HL-60 (cell line): Measurements from ENCODE around the gene GPLD1.

Experiments
- DNase-seq, 2 experiments: peaks; one replicate each; pipeline ENCODE4 v3.0.0-alpha.2; 2010 to 2020; ENCODE audit warnings: low read depth in 1 of 2, low spot score in 1 of 2
- H3K27ac ChIP-seq: fragments of 250-450 bp; sonication (Bioruptor Pico); replicated peaks from 2 replicates; pipeline ENCODE4 v1.5.1; 2020; ENCODE audit warnings: mild to moderate bottlenecking, moderate library complexity
- H3K27me3 ChIP-seq: fragments of 250-450 bp; sonication (Bioruptor Pico); 2 replicates; pipeline ENCODE4 v1.5.1; 2021; ENCODE audit warnings: mild to moderate bottlenecking, moderate library complexity; ENCODE audit not compliant: insufficient read depth, poor library complexity, severe bottlenecking
- H3K4me3 ChIP-seq: replicated peaks from 2 replicates; pipeline ENCODE4 v1.5.1; 2011; ENCODE audit warnings: mild to moderate bottlenecking, control low read depth, low read length; ENCODE audit not compliant: insufficient read depth
- GABPA ChIP-seq: IDR thresholded peaks from 2 replicates; pipeline ENCODE4 v1.6.1; 2012; ENCODE audit warnings: low read depth
- POLR2AphosphoS5 ChIP-seq: IDR thresholded peaks from 2 replicates; pipeline ENCODE4 v1.6.1; 2012; ENCODE audit warnings: low read depth
- SPI1 ChIP-seq: IDR thresholded peaks from 2 replicates; pipeline ENCODE4 v1.6.1; 2012; ENCODE audit warnings: low read depth, mild to moderate bottlenecking, borderline replicate concordance
- TF ChIP-seq, protein P1 (sequence below): IDR thresholded peaks from 2 replicates; pipeline ENCODE4 v1.6.1; 2012; ENCODE audit warnings: low read depth; ENCODE audit not compliant: insufficient replicate concordance
- TF ChIP-seq, protein P2 (sequence below): IDR thresholded peaks from one replicate; pipeline ENCODE4 v1.5.1; 2011; ENCODE audit warnings: low read length, control low read depth, inconsistent platforms; ENCODE audit not compliant: insufficient read depth

Gene GPLD1

DNA sequence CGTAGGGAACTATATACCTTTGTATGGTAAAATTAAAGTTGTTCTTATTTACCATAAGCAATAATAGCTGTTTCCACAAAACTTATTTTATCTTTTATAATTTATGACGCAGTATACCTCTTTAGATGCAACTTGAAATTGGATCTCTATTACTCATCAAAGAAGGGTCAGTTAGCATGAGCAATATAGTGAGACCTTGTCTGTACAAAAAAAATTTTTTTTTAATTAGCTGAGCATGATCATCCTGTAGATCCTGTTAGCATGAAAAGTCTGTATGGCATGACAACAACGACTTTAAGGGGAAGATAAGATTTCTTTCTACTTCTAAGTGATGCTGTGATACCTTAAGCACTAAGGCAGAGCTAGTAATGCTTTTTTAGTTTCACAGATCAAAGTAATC lies 11.3 kb upstream of the GPLD1 start:
- DNase-seq, result no peak
- H3K4me3 ChIP-seq, result no peak overlapping the region

DNA sequence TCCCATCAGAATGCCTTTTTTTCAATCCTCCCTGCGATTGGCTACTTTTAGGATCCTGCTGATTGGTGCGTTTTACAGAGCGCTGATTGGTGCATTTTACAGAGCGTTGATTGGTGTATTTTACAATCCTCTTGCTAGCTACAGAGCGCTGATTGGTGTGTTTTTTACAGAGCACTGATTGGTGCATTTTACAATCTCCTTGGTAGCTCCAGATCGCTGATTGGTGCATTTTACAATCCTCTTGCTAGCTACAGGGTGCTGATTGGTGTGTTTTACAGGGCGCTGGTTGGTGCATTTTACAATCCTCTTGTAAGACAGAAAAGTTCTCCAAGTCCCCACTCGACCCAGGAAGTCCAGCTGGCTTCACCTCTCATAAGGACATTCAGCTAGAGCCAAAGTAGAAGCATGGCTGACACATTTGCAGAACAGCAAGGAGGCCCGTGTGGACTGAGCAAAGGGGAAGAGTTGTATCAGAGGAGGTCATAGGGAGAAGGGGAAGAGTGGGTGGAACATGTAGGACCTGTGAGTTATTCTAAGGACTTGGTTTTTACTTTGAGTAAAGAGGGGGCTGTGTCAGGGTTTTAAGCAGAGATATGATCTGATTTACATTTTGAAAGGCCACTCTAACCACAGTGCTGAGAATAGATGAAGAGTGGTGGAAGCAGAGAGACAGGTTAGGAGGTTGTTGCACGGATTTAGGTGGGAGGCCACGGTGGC lies 8.0 kb upstream of the GPLD1 start:
- H3K27ac ChIP-seq, result no peak overlapping the region
- TF ChIP-seq, protein P1, sequence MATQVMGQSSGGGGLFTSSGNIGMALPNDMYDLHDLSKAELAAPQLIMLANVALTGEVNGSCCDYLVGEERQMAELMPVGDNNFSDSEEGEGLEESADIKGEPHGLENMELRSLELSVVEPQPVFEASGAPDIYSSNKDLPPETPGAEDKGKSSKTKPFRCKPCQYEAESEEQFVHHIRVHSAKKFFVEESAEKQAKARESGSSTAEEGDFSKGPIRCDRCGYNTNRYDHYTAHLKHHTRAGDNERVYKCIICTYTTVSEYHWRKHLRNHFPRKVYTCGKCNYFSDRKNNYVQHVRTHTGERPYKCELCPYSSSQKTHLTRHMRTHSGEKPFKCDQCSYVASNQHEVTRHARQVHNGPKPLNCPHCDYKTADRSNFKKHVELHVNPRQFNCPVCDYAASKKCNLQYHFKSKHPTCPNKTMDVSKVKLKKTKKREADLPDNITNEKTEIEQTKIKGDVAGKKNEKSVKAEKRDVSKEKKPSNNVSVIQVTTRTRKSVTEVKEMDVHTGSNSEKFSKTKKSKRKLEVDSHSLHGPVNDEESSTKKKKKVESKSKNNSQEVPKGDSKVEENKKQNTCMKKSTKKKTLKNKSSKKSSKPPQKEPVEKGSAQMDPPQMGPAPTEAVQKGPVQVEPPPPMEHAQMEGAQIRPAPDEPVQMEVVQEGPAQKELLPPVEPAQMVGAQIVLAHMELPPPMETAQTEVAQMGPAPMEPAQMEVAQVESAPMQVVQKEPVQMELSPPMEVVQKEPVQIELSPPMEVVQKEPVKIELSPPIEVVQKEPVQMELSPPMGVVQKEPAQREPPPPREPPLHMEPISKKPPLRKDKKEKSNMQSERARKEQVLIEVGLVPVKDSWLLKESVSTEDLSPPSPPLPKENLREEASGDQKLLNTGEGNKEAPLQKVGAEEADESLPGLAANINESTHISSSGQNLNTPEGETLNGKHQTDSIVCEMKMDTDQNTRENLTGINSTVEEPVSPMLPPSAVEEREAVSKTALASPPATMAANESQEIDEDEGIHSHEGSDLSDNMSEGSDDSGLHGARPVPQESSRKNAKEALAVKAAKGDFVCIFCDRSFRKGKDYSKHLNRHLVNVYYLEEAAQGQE, result no peak
- TF ChIP-seq, protein P2, sequence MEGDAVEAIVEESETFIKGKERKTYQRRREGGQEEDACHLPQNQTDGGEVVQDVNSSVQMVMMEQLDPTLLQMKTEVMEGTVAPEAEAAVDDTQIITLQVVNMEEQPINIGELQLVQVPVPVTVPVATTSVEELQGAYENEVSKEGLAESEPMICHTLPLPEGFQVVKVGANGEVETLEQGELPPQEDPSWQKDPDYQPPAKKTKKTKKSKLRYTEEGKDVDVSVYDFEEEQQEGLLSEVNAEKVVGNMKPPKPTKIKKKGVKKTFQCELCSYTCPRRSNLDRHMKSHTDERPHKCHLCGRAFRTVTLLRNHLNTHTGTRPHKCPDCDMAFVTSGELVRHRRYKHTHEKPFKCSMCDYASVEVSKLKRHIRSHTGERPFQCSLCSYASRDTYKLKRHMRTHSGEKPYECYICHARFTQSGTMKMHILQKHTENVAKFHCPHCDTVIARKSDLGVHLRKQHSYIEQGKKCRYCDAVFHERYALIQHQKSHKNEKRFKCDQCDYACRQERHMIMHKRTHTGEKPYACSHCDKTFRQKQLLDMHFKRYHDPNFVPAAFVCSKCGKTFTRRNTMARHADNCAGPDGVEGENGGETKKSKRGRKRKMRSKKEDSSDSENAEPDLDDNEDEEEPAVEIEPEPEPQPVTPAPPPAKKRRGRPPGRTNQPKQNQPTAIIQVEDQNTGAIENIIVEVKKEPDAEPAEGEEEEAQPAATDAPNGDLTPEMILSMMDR, result no peak
- TF ChIP-seq GABPA, result no peak
- no peak for TF ChIP-seq SPI1
- TF ChIP-seq POLR2AphosphoS5, result no peak
- peaks cover 7% of the 10 kb centered on the region for H3K27me3 ChIP-seq
- DNase-seq, result no peak
- no peak overlapping the region for H3K4me3 ChIP-seq

More for the DNA sequence above, 11.3 kb upstream of the GPLD1 start:
- Histone ChIP-seq H3K27me3 (no peaks in the 10 kb centered on the region), H3K27ac (no peak overlapping the region)
- TF ChIP-seq SPI1 (no peak), GABPA (no peak), POLR2AphosphoS5 (no peak)

DNA sequence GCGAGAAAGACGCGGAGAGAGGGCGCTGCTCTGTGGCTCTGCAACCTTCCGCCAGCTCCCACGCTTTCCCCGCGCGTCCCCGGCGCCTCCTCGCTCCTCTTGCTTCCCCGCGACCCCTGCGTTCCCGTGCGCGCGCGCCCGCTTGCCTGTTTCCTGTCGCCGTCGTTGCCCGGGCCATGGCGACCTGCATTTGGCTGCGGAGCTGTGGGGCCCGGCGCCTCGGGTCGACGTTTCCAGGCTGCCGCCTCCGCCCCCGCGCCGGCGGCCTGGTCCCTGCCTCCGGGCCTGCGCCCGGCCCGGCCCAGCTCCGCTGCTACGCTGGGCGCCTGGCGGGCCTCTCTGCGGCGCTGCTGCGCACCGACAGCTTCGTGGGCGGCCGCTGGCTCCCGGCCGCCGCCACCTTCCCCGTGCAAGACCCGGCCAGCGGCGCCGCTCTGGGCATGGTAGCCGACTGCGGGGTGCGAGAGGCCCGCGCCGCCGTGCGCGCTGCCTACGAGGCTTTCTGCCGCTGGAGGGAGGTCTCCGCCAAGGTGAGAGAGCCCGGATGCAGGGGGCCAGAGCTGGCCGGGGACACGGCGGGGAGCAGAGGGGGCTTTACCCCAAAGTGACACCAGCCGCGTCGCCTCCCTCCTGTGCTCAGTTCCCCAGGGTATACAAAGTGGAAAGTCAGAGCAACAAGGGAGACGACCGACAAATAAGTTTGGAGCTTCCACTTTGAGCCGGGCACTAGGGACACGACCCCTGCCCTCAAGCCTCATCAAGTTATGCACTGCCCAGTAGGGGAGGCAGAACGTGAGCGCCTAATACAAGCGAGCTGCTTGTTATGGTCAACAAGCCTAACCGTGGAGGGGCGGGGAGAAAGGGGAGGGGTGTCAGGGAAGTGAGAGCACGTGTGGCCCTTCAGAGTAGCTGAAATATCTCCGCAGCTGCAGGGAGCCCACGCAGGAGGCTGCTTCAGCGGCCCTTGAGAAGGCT lies 5.7 kb upstream of the GPLD1 start, which contains the start of gene ALDH5A1:
ALDH5A1 (plus strand) TSS at position 149 of the 975 bp plus-strand sequence; CDS start at position 177, 28 bp downstream.
- Histone ChIP-seq H3K27me3 (peaks cover 7% of the 10 kb centered on the region), H3K4me3 (peak within 1 kb of the TSS; percentile 57), H3K27ac (no peak within 1 kb of the TSS)
- peak; percentile 34 to 68 for DNase-seq
- TF ChIP-seq SPI1, result no peak
- TF ChIP-seq, protein P2, result no peak
- TF ChIP-seq POLR2AphosphoS5, result peak; percentile 14; the same call in 1 of the 2 replicates
- no peak for TF ChIP-seq GABPA
- TF ChIP-seq, protein P1, result no peak
